GM21723 (cell line): ENCODE measurements around the gene SLC24A2.

Experiments
- ATAC-seq: cut with Tn5 transposase; IDR thresholded peaks from one replicate; pipeline ENCODE4 v1.9.1; 2021; ENCODE audit warnings: mild to moderate bottlenecking, moderate library complexity; ENCODE audit not compliant: unreplicated experiment

Gene SLC24A2

GRCh38 chr9:19759066-19759465, 29.8 kb downstream of the SLC24A2 start:
- ATAC-seq: no peak

GRCh38 chr9:19757745-19758144, 31.1 kb downstream of the SLC24A2 start:
- ATAC-seq: no peak

- no peak for ATAC-seq
Observed at GRCh38 chr9:19754921-19755320, 33.9 kb downstream of the SLC24A2 start.

GRCh38 chr9:19748278-19749126, 40.3 kb downstream of the SLC24A2 start:
- no peak for ATAC-seq

GRCh38 chr9:19746223-19746622, 42.6 kb downstream of the SLC24A2 start:
- no peak for ATAC-seq

- no peak for ATAC-seq
Observed at GRCh38 chr9:19741178-19741577, 47.7 kb downstream of the SLC24A2 start.
